GM12878 (cell line): Measurements from ENCODE around the gene PPP1R9B. TPM values are rescaled to one million over a fixed set of nuclear protein-coding genes. Genes with fewer than 3 reads are reported as not detected.

Source experiments
- ATAC-seq: fragments of 200-7000 bp; cut with Tn5 transposase; 3 replicates; pipeline ENCODE4 v1.9.1; 2020; ENCODE audit warnings: mild to moderate bottlenecking, moderate library complexity
- BruUV-seq: library from RNA; stranded (reverse); fragments of 400-500 nt; replicated peaks from 2 replicates; lab custom pipeline; 2021; lab: Mats Ljungman, UMichigan
- CTCF ChIA-PET: fragments of 300-600 bp; sonication (Branson Sonifier 250); formaldehyde crosslinking; extraction: SDS; loops from one replicate; lab custom pipeline; 2021; ENCODE audit warnings: inconsistent platforms; lab: Yijun Ruan, JAX
- POLR2A ChIA-PET: fragments of 350-600 bp; formaldehyde crosslinking; extraction: SDS; loops from one replicate; lab custom pipeline; 2021; ENCODE audit warnings: inconsistent platforms; lab: Charles Lee
- RAD21 ChIA-PET: fragments of 300-600 bp; sonication (Branson Sonifier 250); formaldehyde crosslinking; loops from one replicate; lab custom pipeline; 2023; ENCODE audit warnings: antibody characterized with exemption; ENCODE audit not compliant: unreplicated experiment; lab: Charles Lee
- SMC1A ChIA-PET: fragments of 300-600 bp; sonication (Branson Sonifier 250); formaldehyde crosslinking; loops from one replicate; lab custom pipeline; 2023; ENCODE audit not compliant: unreplicated experiment, uncharacterized antibody; lab: Charles Lee
- DNase-seq: peaks from one replicate; pipeline ENCODE4 v3.0.0-alpha.2; 2011; ENCODE audit warnings: low read depth, low spot score
- FAIRE-seq: peaks from 3 replicates; lab custom pipeline; 2011; peaks lifted over from hg19 to GRCh38; lab: Jason Lieb, UNC
- H2AFZ ChIP-seq: 2 replicates; pipeline ENCODE4 v1.6.0; 2011; ENCODE audit warnings: low read depth, low read length, control low read depth; ENCODE audit not compliant: control insufficient read depth
- H3K27ac ChIP-seq: 2 replicates; pipeline ENCODE4 v1.5.1; 2011; ENCODE audit warnings: control low read depth; ENCODE audit not compliant: control insufficient read depth, insufficient read depth
- H3K27me3 ChIP-seq, 2 experiments: replicated peaks in 1 of 2; 2 replicates each; pipeline versions ENCODE4 v1.6.0 to v1.6.1; 2011; ENCODE audit warnings: low read length in 1 of 2; ENCODE audit not compliant: control insufficient read depth in 2 of 2, insufficient read depth in 2 of 2
- H3K36me3 ChIP-seq, 2 experiments: 2 replicates each; pipeline ENCODE4 v1.5.1; 2011; ENCODE audit warnings: low read length in 1 of 2; ENCODE audit not compliant: control insufficient read depth in 2 of 2, insufficient read depth in 2 of 2
- H3K4me1 ChIP-seq: 2 replicates; pipeline ENCODE4 v1.6.1; 2011; ENCODE audit warnings: mild to moderate bottlenecking, low read length, moderate library complexity, mixed read lengths; ENCODE audit not compliant: control insufficient read depth, insufficient read depth
- H3K4me2 ChIP-seq: 2 replicates; pipeline ENCODE4 v1.6.0; 2011; ENCODE audit warnings: control low read depth; ENCODE audit not compliant: control insufficient read depth, insufficient read depth
- H3K4me3 ChIP-seq: fragments of 200-600 bp; sonication (generic); 2 replicates; pipeline ENCODE4 v1.5.1; 2016
- H3K79me2 ChIP-seq: 2 replicates; pipeline ENCODE4 v1.6.0; 2011; ENCODE audit warnings: low read length; ENCODE audit not compliant: control insufficient read depth, insufficient read depth
- H3K9ac ChIP-seq: 2 replicates; pipeline ENCODE4 v1.8.0; 2011; ENCODE audit warnings: low read length, control low read depth, mixed read lengths; ENCODE audit not compliant: control insufficient read depth, insufficient read depth
- H3K9me3 ChIP-seq: replicated peaks from 3 replicates; pipeline ENCODE4 v1.5.1; 2011; ENCODE audit warnings: mild to moderate bottlenecking, low read length; ENCODE audit not compliant: control insufficient read depth, insufficient read depth
- H4K20me1 ChIP-seq: 2 replicates; pipeline ENCODE4 v1.6.0; 2011; ENCODE audit not compliant: control insufficient read depth, insufficient read depth
- ASH2L ChIP-seq: fragments of 300-600, 200-600 bp; sonication (generic); IDR thresholded peaks from 2 replicates; pipeline ENCODE4 v1.6.1; 2017; ENCODE audit warnings: low read depth, mild to moderate bottlenecking, borderline replicate concordance
- ATF7 ChIP-seq: fragments of 450-650 bp; IDR thresholded peaks from 2 replicates; pipeline ENCODE4 v1.6.1; 2016; ENCODE audit warnings: low read depth, mild to moderate bottlenecking
- BHLHE40 ChIP-seq, 2 experiments: fragments of 450-650 bp in 1 of 2; IDR thresholded peaks; 2 replicates each; pipeline ENCODE4 v1.6.1; 2011 to 2017; ENCODE audit warnings: low read depth in 2 of 2, borderline replicate concordance in 1 of 2, improper control_type of control experiment in 1 of 2, low read length in 1 of 2, mild to moderate bottlenecking in 1 of 2
- EED ChIP-seq: sonication (generic); IDR thresholded peaks from 2 replicates; pipeline ENCODE4 v1.6.1; 2016; ENCODE audit warnings: antibody characterized with exemption, low read depth
- ETV6 ChIP-seq, 2 experiments: fragments of 450-650 bp in 1 of 2; IDR thresholded peaks in 1 of 2; conservative IDR thresholded peaks in 1 of 2; 2 replicates each; pipeline ENCODE4 v1.6.1; 2014; ENCODE audit warnings: antibody characterized with exemption in 1 of 2, borderline replicate concordance in 1 of 2, low read depth in 1 of 2, mild to moderate bottlenecking in 1 of 2, moderate library complexity in 1 of 2
- FOS ChIP-seq: IDR thresholded peaks from 3 replicates; pipeline ENCODE4 v1.6.1; 2011; ENCODE audit warnings: borderline replicate concordance; ENCODE audit not compliant: insufficient read length; ENCODE audit errors: extremely low read depth
- HCFC1 ChIP-seq: fragments of 150-350 bp; IDR thresholded peaks from 2 replicates; pipeline ENCODE4 v1.6.1; 2014; ENCODE audit warnings: low read length
- NBN ChIP-seq: fragments of 450-650 bp; IDR thresholded peaks from 2 replicates; pipeline ENCODE4 v1.6.1; 2016
- NFXL1 ChIP-seq: fragments of 450-650 bp; IDR thresholded peaks from 2 replicates; pipeline ENCODE4 v1.6.1; 2017; ENCODE audit warnings: antibody characterized with exemption, mild to moderate bottlenecking, borderline replicate concordance
- NFYA ChIP-seq: IDR thresholded peaks from 2 replicates; pipeline ENCODE4 v1.6.1; 2011; ENCODE audit warnings: low read depth, mild to moderate bottlenecking, low read length, improper control_type of control experiment, borderline replicate concordance
- RBBP5 ChIP-seq: fragments of 200-600 bp; sonication (generic); conservative IDR thresholded peaks from 2 replicates; pipeline ENCODE4 v1.6.1; 2016
- SRF ChIP-seq, 2 experiments: IDR thresholded peaks; 2 replicates each; pipeline ENCODE4 v1.6.1; 2011; ENCODE audit warnings: low read depth in 2 of 2, low read length in 2 of 2, mild to moderate bottlenecking in 1 of 2, moderate library complexity in 1 of 2
- WRNIP1 ChIP-seq: IDR thresholded peaks from 2 replicates; pipeline ENCODE4 v1.6.1; 2011; ENCODE audit warnings: low read depth, low read length, improper control_type of control experiment, borderline replicate concordance
- ZNF217 ChIP-seq: fragments of 450-650 bp; IDR thresholded peaks from 2 replicates; pipeline ENCODE4 v1.6.1; 2017; ENCODE audit warnings: antibody characterized with exemption, mild to moderate bottlenecking
- WGBS: methylation state at CpG from one replicate; pipeline ENCODE4 v1.1.6; 2016; ENCODE audit warnings: low lambda C conversion rate; ENCODE audit not compliant: insufficient replicate concordance, insufficient coverage; ENCODE audit errors: missing lambda C conversion rate; 5-methylcytosine and 5-hydroxymethylcytosine counted together
- in situ Hi-C: fragments of 300-500 bp; cut with MboI; formaldehyde crosslinking; loops from 9 replicates; pipeline ENCODE4 v1.14.3; 2018; ENCODE audit warnings: mixed read lengths
- intact Hi-C: fragments of 100-400 bp; cut with micrococcal nuclease; formaldehyde crosslinking; loops from one replicate; pipeline ENCODE4 v1.14.2; 2022; ENCODE audit not compliant: unreplicated experiment
- polyA plus RNA-seq, 11 experiments: library from polyadenylated mRNA; depleted of rRNA in 4 of 11; unstranded in 6 of 11; stranded (reverse) in 5 of 11; fragments of >200 nt; fragmentation: Nextera tagmentation in 4 of 11; fragmentation: Illumina TruSeq in 1 of 11; extraction: Ambion mirVana in 4 of 11; extraction: Trizol in 1 of 11; gene quantifications; 1 replicate in 1 of 11; 2 replicates in 10 of 11; pipeline versions ENCODE4 v1.2.1 to v1.2.3, GENCODE V29; 2011 to 2016; ENCODE audit warnings: inconsistent platforms in 2 of 11, missing spikeins in 2 of 11, low read depth in 1 of 11
- total RNA-seq, 4 experiments: library from RNA; depleted of rRNA in 3 of 4; stranded (reverse); fragments of >200 nt in 3 of 4; fragmentation: Illumina TruSeq in 1 of 4; extraction: Trizol in 1 of 4; gene quantifications; 2 replicates each; pipeline versions ENCODE4 v1.2.1 to v1.2.3, GENCODE V29; 2013 to 2021
- TF ChIP-seq, protein P1 (sequence below): fragments of 450-650 bp; formaldehyde crosslinking; IDR thresholded peaks from 2 replicates; pipeline ENCODE4 v1.4.0; 2022; ENCODE audit warnings: mild to moderate bottlenecking, moderate library complexity
- TF ChIP-seq, protein P2 (sequence below): fragments of 150-350 bp; IDR thresholded peaks from 2 replicates; pipeline ENCODE4 v1.6.1; 2014; ENCODE audit warnings: mild to moderate bottlenecking, low read depth, low read length
- TF ChIP-seq, protein P3 (sequence below): fragments of 450-650 bp; IDR thresholded peaks from 2 replicates; pipeline ENCODE4 v1.6.1; 2017; ENCODE audit warnings: mild to moderate bottlenecking, low read depth, inconsistent platforms; ENCODE audit not compliant: poor library complexity, severe bottlenecking

Gene PPP1R9B
- total and polyA plus RNA-seq, 10 of the 15 experiments (the other 5 are each of a cell fraction or from before 2014, with no cell fraction given) = 0.20 to 107 (median 37.5) TPM

DNA sequence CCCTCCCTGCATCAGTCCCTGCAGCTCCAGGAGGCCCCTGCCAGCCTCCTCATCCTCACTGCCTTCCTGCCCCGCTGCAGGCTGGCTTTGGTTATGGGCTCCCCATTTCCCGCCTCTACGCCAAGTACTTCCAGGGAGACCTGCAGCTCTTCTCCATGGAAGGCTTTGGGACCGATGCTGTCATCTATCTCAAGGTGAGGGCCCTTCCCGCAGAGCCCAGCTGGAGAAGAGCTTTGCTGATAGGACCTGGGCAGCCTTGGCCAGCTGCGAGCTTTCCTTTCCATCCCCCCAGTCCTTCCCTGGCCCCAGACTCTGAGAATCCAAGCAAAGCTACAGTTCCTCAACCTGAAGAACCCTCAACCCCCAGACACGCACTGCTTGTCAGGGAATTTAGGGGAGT is 41.3 kb downstream of the PPP1R9B start:
- Histone ChIP-seq H3K9ac (no peak overlapping the region), H3K27me3 (no peaks in the 10 kb centered on the region), H3K36me3 (no peaks in the 10 kb centered on the region; a peak in 2 of 4 replicates), H3K4me2 (no peak overlapping the region), H3K4me3 (no peak overlapping the region), H3K4me1 (no peaks in the 10 kb centered on the region), H4K20me1 (no peaks in the 10 kb centered on the region), H3K79me2 (no peaks in the 10 kb centered on the region), H2AFZ (no peak overlapping the region), H3K9me3 (no peaks in the 10 kb centered on the region), H3K27ac (no peak overlapping the region)
- ChIA-PET SMC1A (no interaction called here), CTCF (interaction anchor here (1.8 to 2.0 kb wide), 2 partner anchors 15 to 22 kb away, joined by 6 to 11 read pairs; no protein-coding TSS in a partner anchor), RAD21 (no interaction called here), POLR2A (no interaction called here)
- ATAC-seq = no peak
- intact Hi-C loops (no loop called here), in situ Hi-C loops (no loop called here)
- BruUV-seq = no TSS peak
- no peak for DNase-seq
- TF ChIP-seq ZNF217 = no peak
- TF ChIP-seq, protein P1, sequence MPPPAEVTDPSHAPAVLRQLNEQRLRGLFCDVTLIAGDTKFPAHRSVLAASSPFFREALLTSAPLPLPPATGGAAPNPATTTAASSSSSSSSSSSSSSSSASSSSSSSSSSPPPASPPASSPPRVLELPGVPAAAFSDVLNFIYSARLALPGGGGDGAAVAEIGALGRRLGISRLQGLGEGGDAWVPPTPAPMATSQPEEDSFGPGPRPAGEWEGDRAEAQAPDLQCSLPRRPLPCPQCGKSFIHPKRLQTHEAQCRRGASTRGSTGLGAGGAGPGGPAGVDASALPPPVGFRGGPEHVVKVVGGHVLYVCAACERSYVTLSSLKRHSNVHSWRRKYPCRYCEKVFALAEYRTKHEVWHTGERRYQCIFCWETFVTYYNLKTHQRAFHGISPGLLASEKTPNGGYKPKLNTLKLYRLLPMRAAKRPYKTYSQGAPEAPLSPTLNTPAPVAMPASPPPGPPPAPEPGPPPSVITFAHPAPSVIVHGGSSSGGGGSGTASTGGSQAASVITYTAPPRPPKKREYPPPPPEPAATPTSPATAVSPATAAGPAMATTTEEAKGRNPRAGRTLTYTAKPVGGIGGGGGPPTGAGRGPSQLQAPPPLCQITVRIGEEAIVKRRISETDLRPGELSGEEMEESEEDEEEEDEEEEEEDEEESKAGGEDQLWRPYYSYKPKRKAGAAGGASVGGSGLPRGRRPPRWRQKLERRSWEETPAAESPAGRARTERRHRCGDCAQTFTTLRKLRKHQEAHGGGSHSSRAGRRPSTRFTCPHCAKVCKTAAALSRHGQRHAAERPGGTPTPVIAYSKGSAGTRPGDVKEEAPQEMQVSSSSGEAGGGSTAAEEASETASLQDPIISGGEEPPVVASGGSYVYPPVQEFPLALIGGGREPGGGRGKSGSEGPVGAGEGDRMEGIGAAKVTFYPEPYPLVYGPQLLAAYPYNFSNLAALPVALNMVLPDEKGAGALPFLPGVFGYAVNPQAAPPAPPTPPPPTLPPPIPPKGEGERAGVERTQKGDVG = no peak
- no peak for TF ChIP-seq SRF (IDR thresholded peaks at IDR 0.05; ENCODE audit: low read depth in 2 of 2, low read length in 2 of 2)
- TF ChIP-seq, protein P2, sequence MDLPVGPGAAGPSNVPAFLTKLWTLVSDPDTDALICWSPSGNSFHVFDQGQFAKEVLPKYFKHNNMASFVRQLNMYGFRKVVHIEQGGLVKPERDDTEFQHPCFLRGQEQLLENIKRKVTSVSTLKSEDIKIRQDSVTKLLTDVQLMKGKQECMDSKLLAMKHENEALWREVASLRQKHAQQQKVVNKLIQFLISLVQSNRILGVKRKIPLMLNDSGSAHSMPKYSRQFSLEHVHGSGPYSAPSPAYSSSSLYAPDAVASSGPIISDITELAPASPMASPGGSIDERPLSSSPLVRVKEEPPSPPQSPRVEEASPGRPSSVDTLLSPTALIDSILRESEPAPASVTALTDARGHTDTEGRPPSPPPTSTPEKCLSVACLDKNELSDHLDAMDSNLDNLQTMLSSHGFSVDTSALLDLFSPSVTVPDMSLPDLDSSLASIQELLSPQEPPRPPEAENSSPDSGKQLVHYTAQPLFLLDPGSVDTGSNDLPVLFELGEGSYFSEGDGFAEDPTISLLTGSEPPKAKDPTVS = no peak
- no peak for TF ChIP-seq ETV6 (conservative IDR thresholded peaks at IDR 0.05 in 1 of 2, IDR thresholded peaks at IDR 0.05 in 1 of 2; ENCODE audit: borderline replicate concordance in 1 of 2, low read depth in 1 of 2)
- no peak for TF ChIP-seq FOS
- TF ChIP-seq NFYA = no peak
- TF ChIP-seq, protein P3, sequence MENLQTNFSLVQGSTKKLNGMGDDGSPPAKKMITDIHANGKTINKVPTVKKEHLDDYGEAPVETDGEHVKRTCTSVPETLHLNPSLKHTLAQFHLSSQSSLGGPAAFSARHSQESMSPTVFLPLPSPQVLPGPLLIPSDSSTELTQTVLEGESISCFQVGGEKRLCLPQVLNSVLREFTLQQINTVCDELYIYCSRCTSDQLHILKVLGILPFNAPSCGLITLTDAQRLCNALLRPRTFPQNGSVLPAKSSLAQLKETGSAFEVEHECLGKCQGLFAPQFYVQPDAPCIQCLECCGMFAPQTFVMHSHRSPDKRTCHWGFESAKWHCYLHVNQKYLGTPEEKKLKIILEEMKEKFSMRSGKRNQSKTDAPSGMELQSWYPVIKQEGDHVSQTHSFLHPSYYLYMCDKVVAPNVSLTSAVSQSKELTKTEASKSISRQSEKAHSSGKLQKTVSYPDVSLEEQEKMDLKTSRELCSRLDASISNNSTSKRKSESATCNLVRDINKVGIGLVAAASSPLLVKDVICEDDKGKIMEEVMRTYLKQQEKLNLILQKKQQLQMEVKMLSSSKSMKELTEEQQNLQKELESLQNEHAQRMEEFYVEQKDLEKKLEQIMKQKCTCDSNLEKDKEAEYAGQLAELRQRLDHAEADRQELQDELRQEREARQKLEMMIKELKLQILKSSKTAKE = no peak
- TF ChIP-seq HCFC1 = no peak
- TF ChIP-seq NBN = no peak
- no peak for TF ChIP-seq EED
- TF ChIP-seq ASH2L = no peak
- TF ChIP-seq RBBP5 = no peak
- TF ChIP-seq WRNIP1 = no peak
- no peak for TF ChIP-seq BHLHE40 (IDR thresholded peaks at IDR 0.05; ENCODE audit: borderline replicate concordance in 1 of 2, low read depth in 2 of 2, low read length in 1 of 2)
- TF ChIP-seq NFXL1 = no peak
- TF ChIP-seq ATF7 = no peak
- 80% methylated on average over 7 of the region's 7 CpGs for WGBS
- no peak for FAIRE-seq
